HepG2 (cell line): ENCODE results near the gene ONECUT3.

Source experiments
- ADNP ChIP-seq: sonication (generic); formaldehyde crosslinking; IDR thresholded peaks from 2 replicates; pipeline ENCODE4 v1.4.0; 2020; ENCODE audit warnings: missing genetic modification reagents
- ETV5 ChIP-seq: IDR thresholded peaks from 2 replicates; pipeline ENCODE4 v1.6.1; 2018; ENCODE audit warnings: missing biosample characterization, missing genetic modification reagents, inconsistent platforms, borderline replicate concordance
- ZNF460 ChIP-seq: sonication (generic); formaldehyde crosslinking; IDR thresholded peaks from 2 replicates; pipeline ENCODE4 v1.5.1; 2020; ENCODE audit warnings: missing genetic modification reagents, mild to moderate bottlenecking, borderline replicate concordance
- TF ChIP-seq, protein P1 (sequence below): sonication (generic); formaldehyde crosslinking; IDR thresholded peaks from 2 replicates; pipeline ENCODE4 v1.4.0; 2020; ENCODE audit warnings: missing genetic modification reagents
- TF ChIP-seq, protein P2 (sequence below): sonication (generic); formaldehyde crosslinking; IDR thresholded peaks from 2 replicates; pipeline ENCODE4 v1.5.1; 2020; ENCODE audit warnings: mild to moderate bottlenecking, missing genetic modification reagents

DNA sequence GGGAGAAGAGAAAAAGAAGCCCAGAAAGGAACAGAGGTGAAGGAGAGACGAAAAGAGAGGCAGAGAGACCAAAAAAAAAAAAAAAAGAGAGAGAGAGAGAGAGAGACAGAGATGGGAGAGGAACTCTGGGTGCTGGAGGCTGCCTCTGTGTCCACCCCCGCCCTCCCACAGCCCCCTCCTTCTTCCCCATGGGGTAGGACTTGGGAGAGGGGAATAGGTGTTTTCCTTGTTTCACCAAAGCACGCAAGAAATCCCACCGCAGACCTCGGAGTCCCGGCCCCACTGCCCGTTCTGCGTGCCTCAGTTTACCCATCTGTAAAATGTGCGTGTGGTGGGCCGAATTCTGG is 4.9 kb downstream of the ONECUT3 start:
- TF ChIP-seq, protein P1, sequence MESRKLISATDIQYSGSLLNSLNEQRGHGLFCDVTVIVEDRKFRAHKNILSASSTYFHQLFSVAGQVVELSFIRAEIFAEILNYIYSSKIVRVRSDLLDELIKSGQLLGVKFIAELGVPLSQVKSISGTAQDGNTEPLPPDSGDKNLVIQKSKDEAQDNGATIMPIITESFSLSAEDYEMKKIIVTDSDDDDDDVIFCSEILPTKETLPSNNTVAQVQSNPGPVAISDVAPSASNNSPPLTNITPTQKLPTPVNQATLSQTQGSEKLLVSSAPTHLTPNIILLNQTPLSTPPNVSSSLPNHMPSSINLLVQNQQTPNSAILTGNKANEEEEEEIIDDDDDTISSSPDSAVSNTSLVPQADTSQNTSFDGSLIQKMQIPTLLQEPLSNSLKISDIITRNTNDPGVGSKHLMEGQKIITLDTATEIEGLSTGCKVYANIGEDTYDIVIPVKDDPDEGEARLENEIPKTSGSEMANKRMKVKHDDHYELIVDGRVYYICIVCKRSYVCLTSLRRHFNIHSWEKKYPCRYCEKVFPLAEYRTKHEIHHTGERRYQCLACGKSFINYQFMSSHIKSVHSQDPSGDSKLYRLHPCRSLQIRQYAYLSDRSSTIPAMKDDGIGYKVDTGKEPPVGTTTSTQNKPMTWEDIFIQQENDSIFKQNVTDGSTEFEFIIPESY (CRISPR knock-in tag), result no peak
- TF ChIP-seq ETV5 (CRISPR knock-in tag) (no peak), ZNF460 (CRISPR knock-in tag) (no peak), ADNP (CRISPR knock-in tag) (no peak)
- TF ChIP-seq, protein P2, sequence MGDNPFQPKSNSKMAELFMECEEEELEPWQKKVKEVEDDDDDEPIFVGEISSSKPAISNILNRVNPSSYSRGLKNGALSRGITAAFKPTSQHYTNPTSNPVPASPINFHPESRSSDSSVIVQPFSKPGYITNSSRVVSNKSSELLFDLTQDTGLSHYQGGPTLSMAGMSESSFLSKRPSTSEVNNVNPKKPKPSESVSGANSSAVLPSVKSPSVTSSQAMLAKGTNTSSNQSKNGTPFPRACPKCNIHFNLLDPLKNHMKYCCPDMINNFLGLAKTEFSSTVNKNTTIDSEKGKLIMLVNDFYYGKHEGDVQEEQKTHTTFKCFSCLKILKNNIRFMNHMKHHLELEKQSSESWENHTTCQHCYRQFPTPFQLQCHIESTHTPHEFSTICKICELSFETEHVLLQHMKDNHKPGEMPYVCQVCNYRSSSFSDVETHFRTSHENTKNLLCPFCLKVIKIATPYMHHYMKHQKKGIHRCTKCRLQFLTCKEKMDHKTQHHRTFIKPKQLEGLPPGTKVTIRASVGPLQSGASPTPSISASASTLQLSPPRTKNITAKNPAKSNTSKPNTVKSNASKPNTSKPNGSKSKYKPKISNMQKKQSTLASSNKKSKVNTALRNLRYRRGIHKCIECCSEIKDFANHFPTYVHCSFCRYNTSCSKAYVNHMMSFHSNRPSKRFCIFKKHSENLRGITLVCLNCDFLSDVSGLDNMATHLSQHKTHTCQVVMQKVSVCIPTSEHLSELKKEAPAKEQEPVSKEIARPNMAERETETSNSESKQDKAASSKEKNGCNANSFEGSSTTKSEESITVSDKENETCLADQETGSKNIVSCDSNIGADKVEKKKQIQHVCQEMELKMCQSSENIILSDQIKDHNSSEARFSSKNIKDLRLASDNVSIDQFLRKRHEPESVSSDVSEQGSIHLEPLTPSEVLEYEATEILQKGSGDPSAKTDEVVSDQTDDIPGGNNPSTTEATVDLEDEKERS (CRISPR knock-in tag), result no peak
